ENCODE results near the gene MRI1.

The MRI1 gene

DNA sequence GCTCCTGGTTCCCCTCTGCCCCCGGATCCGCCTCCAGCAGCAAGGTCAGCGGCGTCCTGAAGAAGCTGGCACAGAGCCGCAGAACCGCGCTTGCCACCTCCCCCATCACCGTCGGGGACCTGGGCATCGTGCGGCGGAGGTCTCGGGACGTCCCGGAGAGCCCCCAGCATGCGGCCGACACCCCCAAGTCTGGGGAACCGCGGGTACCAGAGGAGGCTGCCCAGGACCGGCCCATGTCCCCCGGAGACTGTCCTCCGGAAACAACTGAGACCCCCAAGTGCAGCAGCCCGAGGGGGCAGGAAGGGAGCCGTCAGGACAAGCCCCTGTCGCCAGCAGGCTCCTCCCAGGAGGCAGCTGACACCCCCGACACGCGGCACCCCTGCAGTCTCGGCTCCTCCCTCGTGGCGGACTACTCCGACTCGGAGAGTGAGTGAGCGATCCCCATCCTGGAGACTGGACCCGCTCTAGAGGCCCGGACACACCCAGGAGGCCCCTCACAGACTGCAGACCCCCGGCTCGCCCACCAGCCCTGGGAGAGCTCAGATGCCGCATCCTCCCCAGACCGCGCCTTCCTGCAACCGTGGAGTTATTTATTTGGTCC lies 1.6 kb upstream of the MRI1 start:
- no peak for DNase-seq
- TF ChIP-seq, protein P1, sequence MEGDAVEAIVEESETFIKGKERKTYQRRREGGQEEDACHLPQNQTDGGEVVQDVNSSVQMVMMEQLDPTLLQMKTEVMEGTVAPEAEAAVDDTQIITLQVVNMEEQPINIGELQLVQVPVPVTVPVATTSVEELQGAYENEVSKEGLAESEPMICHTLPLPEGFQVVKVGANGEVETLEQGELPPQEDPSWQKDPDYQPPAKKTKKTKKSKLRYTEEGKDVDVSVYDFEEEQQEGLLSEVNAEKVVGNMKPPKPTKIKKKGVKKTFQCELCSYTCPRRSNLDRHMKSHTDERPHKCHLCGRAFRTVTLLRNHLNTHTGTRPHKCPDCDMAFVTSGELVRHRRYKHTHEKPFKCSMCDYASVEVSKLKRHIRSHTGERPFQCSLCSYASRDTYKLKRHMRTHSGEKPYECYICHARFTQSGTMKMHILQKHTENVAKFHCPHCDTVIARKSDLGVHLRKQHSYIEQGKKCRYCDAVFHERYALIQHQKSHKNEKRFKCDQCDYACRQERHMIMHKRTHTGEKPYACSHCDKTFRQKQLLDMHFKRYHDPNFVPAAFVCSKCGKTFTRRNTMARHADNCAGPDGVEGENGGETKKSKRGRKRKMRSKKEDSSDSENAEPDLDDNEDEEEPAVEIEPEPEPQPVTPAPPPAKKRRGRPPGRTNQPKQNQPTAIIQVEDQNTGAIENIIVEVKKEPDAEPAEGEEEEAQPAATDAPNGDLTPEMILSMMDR (IDR thresholded peaks at IDR 0.05; ENCODE audit: low read depth, low read length), result no peak
- Histone ChIP-seq H3K4me3 (ENCODE audit: low read depth, low read length) (no peak overlapping the region), H3K27ac (no peak overlapping the region), H3K36me3 (peaks cover 54% of the 10 kb centered on the region), H3K27me3 (ENCODE audit: insufficient read depth, low read depth, severe bottlenecking) (no peaks in the 10 kb centered on the region), H3K9me3 (ENCODE audit: severe bottlenecking) (no peaks in the 10 kb centered on the region)

DNA sequence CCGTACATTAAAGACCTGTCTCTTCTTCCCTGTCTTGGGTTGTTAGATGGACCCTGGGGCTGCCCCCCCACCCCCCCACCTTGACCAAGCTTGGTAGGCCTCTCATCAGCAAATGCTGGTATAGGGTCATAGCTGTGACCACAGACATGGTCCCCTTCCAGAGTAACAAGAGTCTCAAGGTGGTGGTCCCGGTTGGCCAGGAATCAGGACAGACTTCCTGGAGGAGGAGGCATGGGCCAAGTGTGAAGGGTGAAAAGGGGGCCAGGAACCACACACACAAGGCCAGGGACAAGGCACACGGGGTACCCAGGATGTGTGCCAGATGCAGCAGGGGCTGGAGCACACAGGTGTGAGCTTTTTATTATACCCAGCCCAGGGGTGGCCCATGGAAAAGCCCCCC lies 1.1 kb upstream of the MRI1 start:
- no peak for DNase-seq
- H3K9me3 ChIP-seq (ENCODE audit: severe bottlenecking), result no peaks in the 10 kb centered on the region
- no peak overlapping the region for H3K27ac ChIP-seq
- TF ChIP-seq, protein P1 (IDR thresholded peaks at IDR 0.05; ENCODE audit: low read depth, low read length), result no peak
- peaks cover 50% of the 10 kb centered on the region for H3K36me3 ChIP-seq
- no peaks in the 10 kb centered on the region for H3K27me3 ChIP-seq (ENCODE audit: insufficient read depth, low read depth, severe bottlenecking)
- no peak overlapping the region for H3K4me3 ChIP-seq (ENCODE audit: low read depth, low read length)

- TF ChIP-seq, protein P1 (IDR thresholded peaks at IDR 0.05; ENCODE audit: low read depth, low read length), result no peak
- DNase-seq, result no peak
- no peaks in the 10 kb centered on the region for H3K9me3 ChIP-seq (ENCODE audit: severe bottlenecking)
- no peaks in the 10 kb centered on the region for H3K27me3 ChIP-seq (ENCODE audit: insufficient read depth, low read depth, severe bottlenecking)
- H3K27ac ChIP-seq, result no peak overlapping the region
- H3K36me3 ChIP-seq, result peaks cover 38% of the 10 kb centered on the region
- peak overlapping the region; percentile 48 for H3K4me3 ChIP-seq (ENCODE audit: low read depth, low read length)
These were observed 586 bp downstream of the MRI1 start for GRCh38 chr19:13764821-13765394.

DNA sequence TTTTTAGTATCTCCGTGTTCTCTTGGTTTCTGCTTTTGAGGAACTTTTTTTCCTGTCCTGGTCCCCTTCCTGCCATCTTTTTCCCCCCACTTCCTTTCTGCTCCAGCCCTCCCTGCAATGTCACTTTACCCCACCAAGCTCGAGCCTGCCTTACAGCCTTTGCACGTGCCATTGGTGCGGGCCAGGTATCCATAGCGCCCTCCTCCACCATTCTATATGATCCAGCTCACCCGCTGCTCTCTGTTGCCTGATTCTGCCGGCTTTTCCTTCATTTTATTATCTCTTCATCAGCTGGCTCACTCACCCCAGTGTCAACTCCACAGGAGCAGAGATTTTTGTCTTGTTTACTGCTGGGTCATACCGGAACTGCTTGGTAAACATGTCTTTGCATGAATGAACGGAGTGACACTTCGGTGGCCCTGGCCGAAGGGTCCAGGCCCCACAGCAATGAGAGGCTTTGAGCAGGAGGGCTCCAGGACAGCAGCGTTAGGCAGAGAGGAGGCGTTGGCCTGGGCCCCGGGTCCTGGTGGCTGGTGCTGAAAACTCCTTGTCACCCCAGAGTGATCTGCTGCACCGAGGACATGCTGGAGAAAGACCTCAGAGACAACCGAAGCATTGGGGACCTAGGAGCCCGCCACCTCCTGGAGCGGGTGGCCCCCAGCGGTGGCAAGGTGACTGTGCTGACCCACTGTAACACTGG lies 1.2 kb downstream of the MRI1 start:
- no peak for DNase-seq
- peaks cover 32% of the 10 kb centered on the region for H3K36me3 ChIP-seq
- H3K9me3 ChIP-seq (ENCODE audit: severe bottlenecking), result no peaks in the 10 kb centered on the region
- H3K27me3 ChIP-seq (ENCODE audit: insufficient read depth, low read depth, severe bottlenecking), result no peaks in the 10 kb centered on the region
- TF ChIP-seq, protein P1 (IDR thresholded peaks at IDR 0.05; ENCODE audit: low read depth, low read length), result no peak
- H3K4me3 ChIP-seq (ENCODE audit: low read depth, low read length), result no peak overlapping the region; the same call in 1 of the 2 replicates
- no peak overlapping the region for H3K27ac ChIP-seq

GRCh38 chr19:13766095-13766481 lies 1.8 kb downstream of the MRI1 start:
- Histone ChIP-seq H3K27me3 (ENCODE audit: insufficient read depth, low read depth, severe bottlenecking) (no peaks in the 10 kb centered on the region), H3K27ac (no peak overlapping the region), H3K9me3 (ENCODE audit: severe bottlenecking) (no peaks in the 10 kb centered on the region), H3K4me3 (ENCODE audit: low read depth, low read length) (no peak overlapping the region), H3K36me3 (peaks cover 26% of the 10 kb centered on the region)
- no peak for DNase-seq
- TF ChIP-seq, protein P1 (IDR thresholded peaks at IDR 0.05; ENCODE audit: low read depth, low read length), result no peak
